Panc1 (cell line): Measurements from ENCODE around the gene ZNF253. TPM values are rescaled to one million over a fixed set of nuclear protein-coding genes. Genes with fewer than 3 reads are reported as not detected.

Source experiments
- ATAC-seq: fragments of 200-7000 bp; cut with Tn5 transposase; 2 replicates; pipeline ENCODE4 v1.9.1; 2020; ENCODE audit warnings: mild to moderate bottlenecking, moderate library complexity
- BruUV-seq: library from RNA; stranded (reverse); fragments of 400-500 nt; replicated peaks from 2 replicates; lab custom pipeline; 2021; lab: Mats Ljungman, UMichigan
- CTCF ChIA-PET: fragments of 300-600 bp; sonication (Branson Sonifier 250); formaldehyde crosslinking; loops from one replicate; lab custom pipeline; 2022; ENCODE audit warnings: antibody characterized with exemption; lab: Charles Lee
- POLR2A ChIA-PET: fragments of 300-600 bp; sonication (Branson Sonifier 250); formaldehyde crosslinking; loops from one replicate; lab custom pipeline; 2022; ENCODE audit warnings: antibody characterized with exemption; lab: Charles Lee
- DNase-seq: peaks from one replicate; pipeline ENCODE4 v3.0.0-alpha.2; 2010; ENCODE audit warnings: low read depth, low spot score
- H3K27ac ChIP-seq: 2 replicates; pipeline ENCODE4 v1.5.1; 2011; ENCODE audit warnings: mild to moderate bottlenecking, low read length, inconsistent platforms
- H3K27me3 ChIP-seq: fragments of 200-500 bp; sonication (Bioruptor generic); 2 replicates; pipeline ENCODE4 v1.6.0; 2014; ENCODE audit warnings: low read length, inconsistent platforms; ENCODE audit not compliant: control insufficient read depth, insufficient read depth
- H3K36me3 ChIP-seq: fragments of 200-500 bp; sonication (Bioruptor generic); 2 replicates; pipeline ENCODE4 v1.5.1; 2014; ENCODE audit warnings: inconsistent platforms, mild to moderate bottlenecking, low read length, moderate library complexity; ENCODE audit not compliant: control insufficient read depth, insufficient read depth
- H3K4me1 ChIP-seq: 2 replicates; pipeline ENCODE4 v1.5.1; 2011; ENCODE audit warnings: inconsistent platforms, mild to moderate bottlenecking, low read length, moderate library complexity; ENCODE audit not compliant: control insufficient read depth, insufficient read depth
- H3K4me3 ChIP-seq, 2 experiments: 2 replicates each; pipeline ENCODE4 v1.5.1; 2011 to 2012; ENCODE audit warnings: low read depth in 2 of 2, low read length in 2 of 2, mild to moderate bottlenecking in 2 of 2, inconsistent platforms in 1 of 2, moderate library complexity in 1 of 2
- H3K9me3 ChIP-seq: fragments of 200-500 bp; sonication (Bioruptor generic); 2 replicates; pipeline ENCODE4 v1.5.1; 2014; ENCODE audit warnings: low read depth, mild to moderate bottlenecking, inconsistent platforms, low read length, moderate library complexity; ENCODE audit not compliant: control insufficient read depth, insufficient read depth
- CTCF ChIP-seq: fragments of 450-650 bp; IDR thresholded peaks from 2 replicates; pipeline ENCODE4 v1.5.1; 2017; ENCODE audit warnings: mild to moderate bottlenecking
- POLR2AphosphoS5 ChIP-seq: IDR thresholded peaks from 2 replicates; pipeline ENCODE4 v1.6.1; 2012; ENCODE audit warnings: mild to moderate bottlenecking, low read depth, low read length, moderate library complexity
- REST ChIP-seq, 2 experiments: IDR thresholded peaks; 2 replicates each; pipeline ENCODE4 v1.6.1; 2011 to 2012; ENCODE audit warnings: low read depth in 2 of 2, control low read depth in 1 of 2, low read length in 1 of 2, mild to moderate bottlenecking in 1 of 2, moderate library complexity in 1 of 2; ENCODE audit not compliant: insufficient read depth in 1 of 2
- SIN3A ChIP-seq: IDR thresholded peaks from 2 replicates; pipeline ENCODE4 v1.6.1; 2012; ENCODE audit warnings: low read depth, mild to moderate bottlenecking, low read length, moderate library complexity, borderline replicate concordance; ENCODE audit not compliant: insufficient read depth
- TCF7L2 ChIP-seq: IDR thresholded peaks from 2 replicates; pipeline ENCODE4 v1.6.1; 2011; ENCODE audit warnings: mild to moderate bottlenecking, low read depth, low read length, inconsistent platforms
- in situ Hi-C: cut with HindIII; loops from 2 replicates; pipeline ENCODE4 v1.10.0; 2016; ENCODE audit warnings: low sequenced_read_pairs, low pct_unique_long_range_greater_than_20kb
- intact Hi-C: fragments of 100-400 bp; cut with micrococcal nuclease; formaldehyde crosslinking; loops from one replicate; pipeline ENCODE4 v1.10.0; 2022; ENCODE audit not compliant: unreplicated experiment
- total RNA-seq: library from RNA; stranded (reverse); gene quantifications from one replicate; pipeline ENCODE4 v1.2.1, GENCODE V29; 2021; ENCODE audit not compliant: unreplicated experiment

Gene ZNF253
- total RNA-seq, 1 experiment from 2014 or later: 8.9 TPM

- no peaks in the 10 kb centered on the region for H3K36me3 ChIP-seq
- in situ Hi-C loops (no loop called here), intact Hi-C loops (no loop called here)
- no peak overlapping the region for H3K4me3 ChIP-seq
- BruUV-seq: no TSS peak
- H3K27me3 ChIP-seq: no peaks in the 10 kb centered on the region
- no peak for TF ChIP-seq CTCF
- TF ChIP-seq POLR2AphosphoS5: no peak
- no peak for TF ChIP-seq TCF7L2
- TF ChIP-seq SIN3A: no peak
- no peak for TF ChIP-seq REST (IDR thresholded peaks at IDR 0.05; ENCODE audit: insufficient read depth in 1 of 2, low read depth in 2 of 2, low read length in 1 of 2)
- ChIA-PET CTCF (no interaction called here), POLR2A (no interaction called here)
- H3K4me1 ChIP-seq: no peaks in the 10 kb centered on the region
- DNase-seq: no peak
- ATAC-seq: no peak
- H3K27ac ChIP-seq: no peak overlapping the region
- peaks cover 23% of the 10 kb centered on the region; the same call in 1 of the 2 replicates for H3K9me3 ChIP-seq
Measured at GRCh38 chr19:19871932-19872331, 6.2 kb downstream of the ZNF253 start.

GRCh38 chr19:19873381-19873780 is 7.7 kb downstream of the ZNF253 start:
- DNase-seq: no peak
- ChIA-PET POLR2A (no interaction called here), CTCF (no interaction called here)
- Histone ChIP-seq H3K27ac (no peak overlapping the region), H3K4me1 (no peaks in the 10 kb centered on the region), H3K27me3 (no peaks in the 10 kb centered on the region), H3K36me3 (no peaks in the 10 kb centered on the region), H3K9me3 (peaks cover 20% of the 10 kb centered on the region), H3K4me3 (no peak overlapping the region)
- TF ChIP-seq REST (IDR thresholded peaks at IDR 0.05; ENCODE audit: insufficient read depth in 1 of 2, low read depth in 2 of 2, low read length in 1 of 2): no peak
- no peak for TF ChIP-seq SIN3A
- intact Hi-C loops (no loop called here), in situ Hi-C loops (no loop called here)
- BruUV-seq: no TSS peak
- no peak for ATAC-seq
